Epithelial cell of proximal tubule (primary cell): ENCODE measurements around the gene SLC25A44. TPM values are rescaled to one million over a fixed set of nuclear protein-coding genes. Genes with fewer than 3 reads are reported as not detected.

Source experiments
- DNase-seq: peaks from one replicate; pipeline ENCODE4 v3.0.0-alpha.2; 2011; ENCODE audit warnings: low read depth
- H3K4me3 ChIP-seq: 2 replicates; pipeline ENCODE4 v1.5.1; 2011; ENCODE audit warnings: low read depth, mild to moderate bottlenecking, low read length
- total RNA-seq: library from RNA; depleted of rRNA; stranded (reverse); fragments of >200 nt; gene quantifications from 2 replicates; pipeline ENCODE4 v1.2.3, GENCODE V29; 2015
- TF ChIP-seq, protein P1 (sequence below): conservative IDR thresholded peaks from 2 replicates; pipeline ENCODE4 v1.5.1; 2012; ENCODE audit warnings: low read depth, mild to moderate bottlenecking, low read length

Gene SLC25A44
- total RNA-seq, 1 donor from 2014 or later = 7.4 TPM

- no peak for DNase-seq
- TF ChIP-seq, protein P1, sequence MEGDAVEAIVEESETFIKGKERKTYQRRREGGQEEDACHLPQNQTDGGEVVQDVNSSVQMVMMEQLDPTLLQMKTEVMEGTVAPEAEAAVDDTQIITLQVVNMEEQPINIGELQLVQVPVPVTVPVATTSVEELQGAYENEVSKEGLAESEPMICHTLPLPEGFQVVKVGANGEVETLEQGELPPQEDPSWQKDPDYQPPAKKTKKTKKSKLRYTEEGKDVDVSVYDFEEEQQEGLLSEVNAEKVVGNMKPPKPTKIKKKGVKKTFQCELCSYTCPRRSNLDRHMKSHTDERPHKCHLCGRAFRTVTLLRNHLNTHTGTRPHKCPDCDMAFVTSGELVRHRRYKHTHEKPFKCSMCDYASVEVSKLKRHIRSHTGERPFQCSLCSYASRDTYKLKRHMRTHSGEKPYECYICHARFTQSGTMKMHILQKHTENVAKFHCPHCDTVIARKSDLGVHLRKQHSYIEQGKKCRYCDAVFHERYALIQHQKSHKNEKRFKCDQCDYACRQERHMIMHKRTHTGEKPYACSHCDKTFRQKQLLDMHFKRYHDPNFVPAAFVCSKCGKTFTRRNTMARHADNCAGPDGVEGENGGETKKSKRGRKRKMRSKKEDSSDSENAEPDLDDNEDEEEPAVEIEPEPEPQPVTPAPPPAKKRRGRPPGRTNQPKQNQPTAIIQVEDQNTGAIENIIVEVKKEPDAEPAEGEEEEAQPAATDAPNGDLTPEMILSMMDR = no peak
- H3K4me3 ChIP-seq = no peak overlapping the region
Observed at GRCh38 chr1:156230473-156230837, 36.6 kb downstream of the SLC25A44 start.

GRCh38 chr1:156232201-156232894, 38.4 kb downstream of the SLC25A44 start:
- no peak overlapping the region for H3K4me3 ChIP-seq
- TF ChIP-seq, protein P1 = no peak
- DNase-seq = no peak

GRCh38 chr1:156233426-156234127, 39.7 kb downstream of the SLC25A44 start:
- H3K4me3 ChIP-seq = no peak overlapping the region
- TF ChIP-seq, protein P1 = no peak
- DNase-seq = no peak

DNA sequence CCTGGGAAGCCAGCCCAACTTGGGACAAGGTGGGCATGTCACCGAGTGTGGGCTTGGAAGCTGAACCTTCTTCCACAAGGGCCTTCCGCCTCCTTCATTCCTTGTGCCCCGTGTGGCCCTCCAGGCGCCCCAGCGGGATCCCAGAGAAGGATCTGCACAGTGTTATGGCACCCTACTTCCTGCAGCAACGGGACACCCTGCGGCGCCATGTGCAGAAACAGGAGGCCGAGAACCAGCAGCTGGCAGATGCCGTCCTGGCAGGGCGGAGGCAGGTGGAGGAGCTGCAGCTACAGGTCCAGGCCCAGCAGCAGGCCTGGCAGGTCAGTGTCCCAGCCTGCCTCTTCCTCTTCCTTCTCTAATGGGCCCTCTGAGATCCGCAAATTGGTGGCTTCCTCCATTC, 42.3 kb downstream of the SLC25A44 start:
- DNase-seq = no peak
- TF ChIP-seq, protein P1 = no peak
- H3K4me3 ChIP-seq = no peak overlapping the region

- H3K4me3 ChIP-seq = no peak overlapping the region
- TF ChIP-seq, protein P1 = no peak
- no peak for DNase-seq
Observed at GRCh38 chr1:156238248-156238647, 44.3 kb downstream of the SLC25A44 start.

GRCh38 chr1:156241311-156241811, 47.5 kb downstream of the SLC25A44 start:
- TF ChIP-seq, protein P1 = no peak
- no peak overlapping the region for H3K4me3 ChIP-seq
- no peak for DNase-seq
